ENCODE measurements around the gene INTU. TPM values are rescaled to one million over a fixed set of nuclear protein-coding genes. Genes with fewer than 3 reads are reported as not detected.
A peak's percentile ranks its signal among the peaks of the same experiment; 100 is the strongest.

The INTU gene
- total and polyA plus RNA-seq, 4 donors, result 2.5 to 37.0 (median 6.6) TPM

DNA sequence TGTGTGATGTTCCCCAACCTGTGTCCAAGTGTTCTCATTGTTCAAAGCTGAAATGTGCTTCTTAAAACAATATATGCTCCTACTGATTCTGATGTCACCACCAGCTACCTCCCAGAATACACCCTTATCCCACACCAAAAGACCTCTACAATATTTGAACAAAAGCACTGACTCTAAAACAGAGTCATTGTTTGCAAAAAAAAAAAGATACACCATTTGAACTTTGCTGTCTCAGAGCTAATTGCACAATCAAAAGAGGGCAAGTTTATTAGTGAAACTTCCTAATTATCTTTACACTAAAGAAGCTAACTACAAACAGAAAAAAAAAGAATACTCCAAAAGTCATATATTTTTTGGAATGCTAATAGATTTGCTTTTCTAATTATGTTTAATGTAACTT lies 34.1 kb upstream of the INTU start:
- no peak overlapping the region for H3K4me3 ChIP-seq
- H3K27me3 ChIP-seq (ENCODE audit: control insufficient read depth in 3 of 3, insufficient read depth in 3 of 3, low read length in 2 of 3), result no peaks in the 10 kb centered on the region
- no peaks in the 10 kb centered on the region for H3K9me3 ChIP-seq (ENCODE audit: control insufficient read depth in 4 of 4, insufficient read depth in 3 of 4, low read length in 3 of 4)
- H3K9ac ChIP-seq (ENCODE audit: insufficient read depth in 1 of 2, low read length in 2 of 2), result no peak overlapping the region
- H3K36me3 ChIP-seq (ENCODE audit: control insufficient read depth in 4 of 4, insufficient read depth in 4 of 4, low read length in 4 of 4), result no peaks in the 10 kb centered on the region
- no peak overlapping the region for H3K27ac ChIP-seq (ENCODE audit: low read depth in 1 of 2, low read length in 1 of 2)
- DNase-seq (no peak), ATAC-seq (ENCODE audit: insufficient read depth, low FRiP score) (no peak)
- TF ChIP-seq, protein P1, sequence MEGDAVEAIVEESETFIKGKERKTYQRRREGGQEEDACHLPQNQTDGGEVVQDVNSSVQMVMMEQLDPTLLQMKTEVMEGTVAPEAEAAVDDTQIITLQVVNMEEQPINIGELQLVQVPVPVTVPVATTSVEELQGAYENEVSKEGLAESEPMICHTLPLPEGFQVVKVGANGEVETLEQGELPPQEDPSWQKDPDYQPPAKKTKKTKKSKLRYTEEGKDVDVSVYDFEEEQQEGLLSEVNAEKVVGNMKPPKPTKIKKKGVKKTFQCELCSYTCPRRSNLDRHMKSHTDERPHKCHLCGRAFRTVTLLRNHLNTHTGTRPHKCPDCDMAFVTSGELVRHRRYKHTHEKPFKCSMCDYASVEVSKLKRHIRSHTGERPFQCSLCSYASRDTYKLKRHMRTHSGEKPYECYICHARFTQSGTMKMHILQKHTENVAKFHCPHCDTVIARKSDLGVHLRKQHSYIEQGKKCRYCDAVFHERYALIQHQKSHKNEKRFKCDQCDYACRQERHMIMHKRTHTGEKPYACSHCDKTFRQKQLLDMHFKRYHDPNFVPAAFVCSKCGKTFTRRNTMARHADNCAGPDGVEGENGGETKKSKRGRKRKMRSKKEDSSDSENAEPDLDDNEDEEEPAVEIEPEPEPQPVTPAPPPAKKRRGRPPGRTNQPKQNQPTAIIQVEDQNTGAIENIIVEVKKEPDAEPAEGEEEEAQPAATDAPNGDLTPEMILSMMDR (IDR thresholded peaks at IDR 0.05; ENCODE audit: control extremely low read depth, extremely low read depth), result no peak
- H3K4me1 ChIP-seq (ENCODE audit: control insufficient read depth in 5 of 5, insufficient read depth in 5 of 5, low read length in 5 of 5), result no peaks in the 10 kb centered on the region

DNA sequence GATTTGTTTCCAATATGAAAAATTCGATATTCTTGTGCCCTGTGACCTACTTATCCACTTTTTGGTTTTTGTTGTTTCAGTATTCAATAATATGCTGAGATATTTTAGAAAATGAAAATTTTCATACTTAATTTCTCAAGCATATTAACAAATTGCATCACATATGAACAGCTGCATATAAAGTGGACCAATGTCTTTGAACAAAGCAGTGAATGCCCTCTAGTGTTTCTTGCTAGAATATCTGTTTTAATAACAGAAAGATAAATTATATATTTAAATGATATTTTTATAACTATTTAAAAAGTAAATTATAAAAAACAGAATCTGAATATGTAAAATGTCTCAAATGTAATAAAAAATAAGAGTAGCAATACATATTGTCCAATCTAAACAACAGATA lies 31.7 kb upstream of the INTU start:
- no peak for ATAC-seq (ENCODE audit: insufficient read depth, low FRiP score)
- DNase-seq, result peak in 2 of 3 donors; percentile 50 to 72

DNA sequence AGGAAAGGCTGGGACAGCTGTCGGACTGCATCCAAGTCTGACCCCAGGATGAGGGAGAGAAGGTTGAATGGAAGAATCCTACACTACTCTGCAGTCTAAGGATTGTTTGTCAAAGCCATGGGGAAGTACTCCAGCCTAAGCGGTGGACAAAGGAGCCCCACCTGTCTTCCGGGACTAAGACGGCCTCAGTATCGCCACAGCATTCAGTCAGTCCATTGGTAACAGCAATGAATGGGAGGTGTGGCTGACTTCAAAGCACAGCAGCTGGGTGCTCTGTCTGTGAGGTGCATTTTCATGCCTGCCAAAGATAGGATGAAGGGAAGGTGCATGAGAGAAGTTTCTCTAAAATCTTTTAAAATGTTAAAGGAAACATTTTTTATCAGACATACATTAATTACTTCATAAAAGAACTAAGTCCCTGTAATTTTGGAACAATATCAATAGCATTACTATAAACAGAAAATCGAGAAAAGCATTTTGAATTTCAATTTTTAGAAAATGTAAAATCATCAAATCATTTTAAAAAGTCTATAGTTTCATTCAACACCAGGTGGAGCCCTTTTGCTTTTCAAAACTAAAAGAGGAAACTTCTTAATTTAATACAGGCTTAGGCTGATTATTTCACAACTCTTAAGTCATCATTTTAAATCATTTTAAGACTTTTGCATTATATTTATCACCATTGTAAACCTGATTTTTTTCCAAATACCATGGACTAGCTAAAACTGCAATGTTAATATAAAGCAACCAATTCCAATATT lies 27.6 kb upstream of the INTU start:
- DNase-seq (peak in 2 of 3 donors; percentile 61 to 66), ATAC-seq (ENCODE audit: insufficient read depth, low FRiP score) (no peak)
- no peak overlapping the region for H3K9ac ChIP-seq (ENCODE audit: insufficient read depth in 1 of 2, low read length in 2 of 2)
- peaks cover 0 to 3% (median 0%) of the 10 kb centered on the region in 4 donors for H3K9me3 ChIP-seq (ENCODE audit: control insufficient read depth in 4 of 4, insufficient read depth in 3 of 4, low read length in 3 of 4)
- no peak overlapping the region for H3K27ac ChIP-seq (ENCODE audit: low read depth in 1 of 2, low read length in 1 of 2)
- no peaks in the 10 kb centered on the region for H3K27me3 ChIP-seq (ENCODE audit: control insufficient read depth in 3 of 3, insufficient read depth in 3 of 3, low read length in 2 of 3)
- no peak overlapping the region for H3K4me3 ChIP-seq
- H3K36me3 ChIP-seq (ENCODE audit: control insufficient read depth in 4 of 4, insufficient read depth in 4 of 4, low read length in 4 of 4), result no peaks in the 10 kb centered on the region
- 12 to 17% methylated on average over 6 of the region's 6 CpGs for WGBS, 2 donors
- H3K4me1 ChIP-seq (ENCODE audit: control insufficient read depth in 5 of 5, insufficient read depth in 5 of 5, low read length in 5 of 5), result no peaks in the 10 kb centered on the region
- TF ChIP-seq, protein P1 (IDR thresholded peaks at IDR 0.05; ENCODE audit: control extremely low read depth, extremely low read depth), result peak; percentile 9

More for the DNA sequence above, 31.7 kb upstream of the INTU start:
- Histone ChIP-seq H3K4me1 (ENCODE audit: control insufficient read depth in 5 of 5, insufficient read depth in 5 of 5, low read length in 5 of 5) (no peaks in the 10 kb centered on the region), H3K27me3 (ENCODE audit: control insufficient read depth in 3 of 3, insufficient read depth in 3 of 3, low read length in 2 of 3) (no peaks in the 10 kb centered on the region), H3K36me3 (ENCODE audit: control insufficient read depth in 4 of 4, insufficient read depth in 4 of 4, low read length in 4 of 4) (no peaks in the 10 kb centered on the region), H3K4me3 (no peak overlapping the region), H3K9ac (ENCODE audit: insufficient read depth in 1 of 2, low read length in 2 of 2) (no peak overlapping the region), H3K27ac (ENCODE audit: low read depth in 1 of 2, low read length in 1 of 2) (no peak overlapping the region), H3K9me3 (ENCODE audit: control insufficient read depth in 4 of 4, insufficient read depth in 3 of 4, low read length in 3 of 4) (peaks cover 0 to 3% (median 0%) of the 10 kb centered on the region in 4 donors)
- TF ChIP-seq, protein P1 (IDR thresholded peaks at IDR 0.05; ENCODE audit: control extremely low read depth, extremely low read depth), result no peak
- WGBS, 2 donors, result 90 to 92% methylated on average over 1 of the region's 1 CpG

Data from lung (tissue), 12 donors.